Karpas-422 (cell line): ENCODE data around the gene CCDC182. TPM values are rescaled to one million over a fixed set of nuclear protein-coding genes. Genes with fewer than 3 reads are reported as not detected.

Source experiments
- DNase-seq: peaks from one replicate; pipeline ENCODE4 v3.0.0-alpha.2; 2015
- H2AFZ ChIP-seq: fragments of 200-600 bp; sonication (generic); 2 replicates; pipeline ENCODE4 v1.6.1; 2014; ENCODE audit warnings: antibody characterized with exemption, low read length, mixed read lengths
- H3K27ac ChIP-seq: fragments of 200-600 bp; sonication (generic); 2 replicates; pipeline ENCODE4 v1.5.1; 2014; ENCODE audit warnings: mild to moderate bottlenecking, low read length, moderate library complexity
- H3K27me3 ChIP-seq: fragments of 200-600 bp; sonication (generic); 2 replicates; pipeline ENCODE4 v1.6.1; 2014; ENCODE audit warnings: low read length, mixed read lengths
- H3K36me3 ChIP-seq: fragments of 200-600 bp; sonication (generic); 2 replicates; pipeline ENCODE4 v1.6.1; 2014; ENCODE audit warnings: low read length, mixed read lengths; ENCODE audit not compliant: insufficient read depth
- H3K4me1 ChIP-seq: fragments of 200-600 bp; sonication (generic); 2 replicates; pipeline ENCODE4 v1.6.1; 2014; ENCODE audit warnings: mild to moderate bottlenecking, low read length, mixed read lengths
- H3K4me2 ChIP-seq: fragments of 200-600 bp; sonication (generic); 2 replicates; pipeline ENCODE4 v1.6.1; 2014; ENCODE audit warnings: low read length, low read depth, mild to moderate bottlenecking; ENCODE audit not compliant: poor library complexity, severe bottlenecking
- H3K4me3 ChIP-seq: fragments of 200-600 bp; sonication (generic); 2 replicates; pipeline ENCODE4 v1.5.1; 2014; ENCODE audit warnings: mild to moderate bottlenecking, antibody characterized with exemption, low read length, mixed read lengths
- H3K79me2 ChIP-seq: fragments of 200-600 bp; sonication (generic); 2 replicates; pipeline ENCODE4 v1.6.1; 2014; ENCODE audit warnings: mild to moderate bottlenecking, low read length, mixed read lengths
- H3K9ac ChIP-seq: fragments of 200-600 bp; sonication (generic); 2 replicates; pipeline ENCODE4 v1.6.0; 2014; ENCODE audit warnings: low read length
- H3K9me2 ChIP-seq: fragments of 200-600 bp; sonication (generic), shearing (Covaris generic); replicated peaks from 2 replicates; pipeline ENCODE4 v1.6.0; 2014; ENCODE audit warnings: mild to moderate bottlenecking, low read length, moderate library complexity; ENCODE audit not compliant: insufficient read depth
- H3K9me3 ChIP-seq: fragments of 300-700, 200-600 bp; sonication (generic); 2 replicates; pipeline ENCODE4 v1.6.1; 2014; ENCODE audit warnings: low read length, mixed read lengths
- H4K20me1 ChIP-seq: fragments of 200-600 bp; sonication (generic); 2 replicates; pipeline ENCODE4 v1.6.1; 2014; ENCODE audit warnings: mild to moderate bottlenecking, antibody characterized with exemption, low read length, low read depth; ENCODE audit not compliant: insufficient read depth
- total RNA-seq: library from RNA; depleted of rRNA; stranded (reverse); fragments of >200 nt; shearing (Covaris generic); gene quantifications from 2 replicates; pipeline ENCODE4 v1.2.3, GENCODE V29; 2014; ENCODE audit warnings: low replicate concordance

CCDC182 gene
- total RNA-seq, 1 experiment from 2014 or later, result not detected

DNA sequence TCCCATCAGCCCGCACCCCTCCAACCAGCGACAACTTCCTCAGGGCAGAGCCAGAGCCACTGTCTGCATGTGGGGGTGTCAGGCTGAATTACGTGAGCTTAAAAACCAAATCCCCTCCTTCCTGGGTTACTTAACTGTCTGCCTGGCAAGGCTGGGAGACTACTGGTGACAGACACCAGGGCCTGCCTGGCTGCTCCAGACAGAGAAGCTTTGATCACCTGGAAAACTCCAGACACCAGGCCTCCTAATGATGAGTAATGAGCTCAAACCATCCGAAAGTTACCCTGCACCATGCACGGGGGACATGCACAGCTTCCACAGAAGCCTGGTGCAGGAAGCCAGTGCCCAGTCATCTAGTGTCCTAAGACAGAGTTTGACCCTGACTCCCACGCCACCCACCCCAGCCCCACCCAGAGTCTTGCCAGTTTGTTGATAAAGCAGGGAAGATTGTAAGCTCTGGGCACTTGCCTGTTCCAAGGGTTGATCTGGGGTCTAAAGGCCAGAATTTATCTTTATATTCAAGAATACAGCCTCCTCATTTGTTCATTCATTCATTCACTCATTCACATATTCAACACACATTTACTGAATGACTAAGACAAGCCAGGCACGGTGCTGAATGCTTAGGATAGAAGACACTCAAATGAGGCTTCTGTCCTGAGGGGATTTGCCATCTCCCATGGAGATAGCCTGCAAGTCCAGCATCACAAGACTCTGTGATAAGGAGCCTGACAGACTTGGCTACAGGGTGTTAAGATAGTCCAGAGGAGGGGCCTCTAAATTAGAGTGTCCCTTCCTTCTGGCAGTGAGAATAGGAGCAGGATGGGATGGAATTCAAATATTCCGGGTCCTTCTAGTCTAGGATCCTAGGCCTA lies 7.2 kb upstream of the CCDC182 start:
- Histone ChIP-seq H3K27me3 (no peaks in the 10 kb centered on the region), H3K9ac (no peak overlapping the region), H3K36me3 (no peaks in the 10 kb centered on the region), H3K4me1 (peaks cover 2% of the 10 kb centered on the region), H3K27ac (no peak overlapping the region), H3K4me3 (no peak overlapping the region), H3K4me2 (no peak overlapping the region), H4K20me1 (no peaks in the 10 kb centered on the region), H3K79me2 (no peaks in the 10 kb centered on the region), H3K9me2 (no peaks in the 10 kb centered on the region), H3K9me3 (no peaks in the 10 kb centered on the region), H2AFZ (no peak overlapping the region)
- DNase-seq, result no peak

GRCh38 chr17:57751348-57751971 lies 6.4 kb upstream of the CCDC182 start:
- H3K79me2 ChIP-seq, result no peaks in the 10 kb centered on the region
- H3K9ac ChIP-seq, result no peak overlapping the region
- no peaks in the 10 kb centered on the region for H3K9me2 ChIP-seq

GRCh38 chr17:57750895-57751294 lies 5.8 kb upstream of the CCDC182 start:
- Histone ChIP-seq H3K4me2 (no peak overlapping the region), H3K27ac (no peak overlapping the region), H3K4me1 (peaks cover 8% of the 10 kb centered on the region), H3K9ac (no peak overlapping the region), H3K4me3 (no peak overlapping the region), H3K36me3 (no peaks in the 10 kb centered on the region), H3K79me2 (no peaks in the 10 kb centered on the region), H4K20me1 (no peaks in the 10 kb centered on the region), H3K9me2 (no peaks in the 10 kb centered on the region), H3K27me3 (no peaks in the 10 kb centered on the region), H3K9me3 (no peaks in the 10 kb centered on the region), H2AFZ (no peak overlapping the region)
- DNase-seq, result no peak

More at GRCh38 chr17:57751348-57751971, 6.4 kb upstream of the CCDC182 start:
- Histone ChIP-seq H3K4me2 (no peak overlapping the region), H3K9me3 (no peaks in the 10 kb centered on the region), H3K36me3 (no peaks in the 10 kb centered on the region), H2AFZ (no peak overlapping the region), H4K20me1 (no peaks in the 10 kb centered on the region), H3K4me1 (peaks cover 8% of the 10 kb centered on the region), H3K4me3 (no peak overlapping the region), H3K27ac (no peak overlapping the region), H3K27me3 (no peaks in the 10 kb centered on the region)
- no peak for DNase-seq

GRCh38 chr17:57750109-57750871 lies 5.2 kb upstream of the CCDC182 start:
- no peaks in the 10 kb centered on the region for H3K79me2 ChIP-seq
- DNase-seq, result no peak
- H3K4me2 ChIP-seq, result no peak overlapping the region
- H3K9me2 ChIP-seq, result no peaks in the 10 kb centered on the region
- H3K4me1 ChIP-seq, result peaks cover 8% of the 10 kb centered on the region
- H3K9ac ChIP-seq, result no peak overlapping the region
- H4K20me1 ChIP-seq, result no peaks in the 10 kb centered on the region
- H2AFZ ChIP-seq, result no peak overlapping the region
- H3K4me3 ChIP-seq, result no peak overlapping the region
- no peaks in the 10 kb centered on the region for H3K9me3 ChIP-seq
- H3K27me3 ChIP-seq, result no peaks in the 10 kb centered on the region
- H3K36me3 ChIP-seq, result no peaks in the 10 kb centered on the region
- no peak overlapping the region for H3K27ac ChIP-seq

DNA sequence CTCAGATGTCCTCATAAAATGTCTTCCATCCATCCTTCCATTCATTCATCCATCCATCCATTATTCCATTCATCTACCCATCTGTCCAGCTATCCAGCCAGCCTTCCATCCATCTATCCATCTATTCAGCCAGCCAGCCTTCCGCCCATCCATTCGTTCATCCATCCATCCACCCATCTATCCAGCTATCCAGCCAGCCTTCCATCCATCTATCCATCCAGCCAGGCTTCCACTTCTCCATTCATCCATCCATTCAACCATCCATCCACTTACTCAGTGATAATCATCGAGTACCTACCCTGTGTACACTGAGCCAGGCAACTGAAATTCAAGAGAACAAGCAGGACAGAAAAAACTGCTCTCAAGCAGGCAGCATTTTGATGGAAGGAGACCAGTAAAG lies 4.6 kb upstream of the CCDC182 start:
- no peak overlapping the region for H3K27ac ChIP-seq
- no peak for DNase-seq
- H3K79me2 ChIP-seq, result no peaks in the 10 kb centered on the region
- H3K9ac ChIP-seq, result no peak overlapping the region
- H3K9me2 ChIP-seq, result no peaks in the 10 kb centered on the region
- no peaks in the 10 kb centered on the region for H4K20me1 ChIP-seq
- no peak overlapping the region for H3K4me2 ChIP-seq
- H3K4me3 ChIP-seq, result no peak overlapping the region
- no peak overlapping the region for H2AFZ ChIP-seq
- H3K27me3 ChIP-seq, result no peaks in the 10 kb centered on the region
- H3K9me3 ChIP-seq, result no peaks in the 10 kb centered on the region
- peaks cover 8% of the 10 kb centered on the region for H3K4me1 ChIP-seq
- no peaks in the 10 kb centered on the region for H3K36me3 ChIP-seq

DNA sequence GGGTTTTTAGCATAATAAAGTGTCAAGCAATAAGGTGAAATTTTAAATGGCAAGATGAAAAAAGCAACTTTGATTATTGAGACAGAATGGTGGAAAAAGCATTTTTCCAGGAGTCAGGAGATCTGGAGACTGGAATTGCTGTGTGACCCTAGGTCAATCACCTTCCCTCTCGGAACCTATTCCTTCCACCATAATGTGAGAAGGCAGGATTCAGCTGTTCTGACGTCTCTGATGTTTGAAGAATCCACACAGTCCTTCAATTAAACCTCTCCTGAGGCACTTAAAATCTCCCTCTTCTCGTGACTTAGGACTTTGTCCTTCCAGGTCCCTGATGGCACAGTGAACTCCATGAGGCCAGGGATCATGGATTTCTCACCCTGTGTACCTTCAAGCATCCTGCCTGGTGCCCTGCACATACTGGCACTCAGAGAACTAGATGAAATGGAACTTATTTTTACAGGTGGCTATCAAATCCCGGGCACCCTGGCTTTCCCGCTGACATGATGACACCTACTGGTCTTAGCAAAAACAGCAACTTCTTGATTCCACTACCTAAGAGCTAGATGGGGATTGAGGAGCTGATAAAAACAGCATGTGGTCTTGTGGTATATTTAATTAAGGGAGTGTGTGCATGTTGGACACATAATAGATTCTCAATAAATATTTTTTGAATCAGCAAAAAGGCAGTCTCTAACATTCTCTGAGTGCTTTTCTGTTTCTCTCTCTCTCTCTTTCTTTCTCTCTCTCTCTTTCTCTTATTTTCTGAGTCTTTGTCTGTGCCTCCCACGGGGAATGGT lies 2.3 kb upstream of the CCDC182 start:
- Histone ChIP-seq H3K9me2 (no peaks in the 10 kb centered on the region), H3K9ac (no peak overlapping the region), H3K4me1 (peaks cover 19% of the 10 kb centered on the region), H3K9me3 (no peaks in the 10 kb centered on the region), H3K27me3 (no peaks in the 10 kb centered on the region), H3K4me3 (no peak overlapping the region), H3K4me2 (no peak overlapping the region), H2AFZ (no peak overlapping the region), H3K79me2 (no peaks in the 10 kb centered on the region), H4K20me1 (no peaks in the 10 kb centered on the region), H3K36me3 (no peaks in the 10 kb centered on the region), H3K27ac (no peak overlapping the region)
- DNase-seq, result peak; percentile 90

GRCh38 chr17:57746221-57746620 lies 1.1 kb upstream of the CCDC182 start:
- Histone ChIP-seq H3K9me2 (no peaks in the 10 kb centered on the region), H3K4me2 (no peak overlapping the region), H3K4me1 (peaks cover 19% of the 10 kb centered on the region), H3K4me3 (no peak overlapping the region), H3K36me3 (no peaks in the 10 kb centered on the region), H3K9ac (no peak overlapping the region), H3K9me3 (no peaks in the 10 kb centered on the region), H2AFZ (no peak overlapping the region), H3K27me3 (no peaks in the 10 kb centered on the region), H3K27ac (no peak overlapping the region), H3K79me2 (no peaks in the 10 kb centered on the region), H4K20me1 (no peaks in the 10 kb centered on the region)
- DNase-seq, result no peak
